ENCODE results near the gene KCMF1. TPM values are rescaled to one million over a fixed set of nuclear protein-coding genes. Genes with fewer than 3 reads are reported as not detected.

Gene KCMF1
- total and polyA plus RNA-seq, 9 of the 15 experiments (the other 6 are each of a cell fraction or from before 2014, with no cell fraction given): 6.8 to 88.2 (median 46.5) TPM

DNA sequence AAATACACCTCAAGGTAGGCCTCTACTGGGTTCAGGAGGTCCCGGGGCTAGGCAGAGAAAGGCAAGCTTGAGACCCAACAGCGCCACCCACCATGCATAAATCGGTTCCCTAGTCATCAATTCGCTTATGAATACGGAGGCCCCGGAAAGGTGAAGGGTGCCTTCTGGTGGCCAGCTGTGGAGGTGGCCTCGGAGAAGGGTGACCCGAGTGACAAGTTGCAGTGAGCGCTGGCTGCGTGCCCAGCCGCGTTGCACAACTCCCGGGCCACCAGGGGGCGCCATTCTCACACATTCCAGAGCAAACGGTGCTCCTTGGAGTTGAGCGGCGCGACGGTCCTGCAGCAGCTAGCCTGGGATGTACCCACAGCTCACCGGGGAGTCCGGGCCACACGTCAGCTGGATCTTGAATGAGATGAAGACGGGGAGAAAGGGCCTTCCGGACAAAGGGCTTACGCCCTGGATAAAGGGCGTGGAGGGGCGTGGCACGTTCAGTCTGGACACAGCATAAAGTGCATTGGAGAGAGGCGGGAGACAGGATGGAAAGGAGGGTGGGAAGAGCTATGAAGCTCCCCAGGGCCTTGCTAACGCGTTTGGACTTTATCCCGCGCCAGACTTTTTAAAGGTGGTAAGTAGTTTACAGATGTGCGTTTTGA is 45.1 kb upstream of the KCMF1 start (continued):
- peak in 2 of 3 experiments; percentile 29 to 66 for TF ChIP-seq YY1 (IDR thresholded peaks at IDR 0.05; ENCODE audit: borderline replicate concordance in 1 of 3, control insufficient read depth in 1 of 3, extremely low read depth in 1 of 3, insufficient read depth in 3 of 3, insufficient read length in 1 of 3, insufficient replicate concordance in 2 of 3, low read depth in 1 of 3, low read length in 2 of 3)
- peak; percentile 56; the same call in 1 of the 2 replicates for TF ChIP-seq CBX1 (IDR thresholded peaks at IDR 0.05; ENCODE audit: low read depth)
- TF ChIP-seq RBFOX2 (IDR thresholded peaks at IDR 0.05; ENCODE audit: low read depth, low read length): peak; percentile 37; the same call in 1 of the 2 replicates
- no peak for TF ChIP-seq KAT2B (IDR thresholded peaks at IDR 0.05; ENCODE audit: low read depth, low read length)
- peak; percentile 81 for TF ChIP-seq JUND (IDR thresholded peaks at IDR 0.05; ENCODE audit: borderline replicate concordance, low read depth, low read length)
- peak; percentile 64; the same call in 1 of the 3 replicates for TF ChIP-seq JUND (tag; IDR thresholded peaks at IDR 0.05; ENCODE audit: borderline replicate concordance, low read depth, low read length)
- TF ChIP-seq NR2C1 (IDR thresholded peaks at IDR 0.05): no peak
- TF ChIP-seq NR2C1 (tag; IDR thresholded peaks at IDR 0.05): 0 out of 2 replicates have a peak, but pooled peaks have one; percentile 36
- peak; percentile 21; the same call in 1 of the 2 replicates for TF ChIP-seq MAFK (IDR thresholded peaks at IDR 0.05; ENCODE audit: low read length)
- peak; percentile 76 for TF ChIP-seq ZSCAN29 (IDR thresholded peaks at IDR 0.05)
- TF ChIP-seq XRCC3 (IDR thresholded peaks at IDR 0.05): no peak
- TF ChIP-seq FOXK2 (conservative IDR thresholded peaks at IDR 0.05 in 1 of 2, IDR thresholded peaks at IDR 0.05 in 1 of 2; ENCODE audit: low read depth in 2 of 2): peak; percentile 11 to 39; a peak in 1 of 4 replicates
- TF ChIP-seq NONO (IDR thresholded peaks at IDR 0.05; ENCODE audit: low read depth in 2 of 2, low read length in 1 of 2): peak in 1 of 2 experiments; percentile 62; a peak in 1 of 4 replicates
- TF ChIP-seq DACH1 (IDR thresholded peaks at IDR 0.05; ENCODE audit: partially characterized antibody): peak; percentile 69
- peak; percentile 71 for TF ChIP-seq TOE1 (IDR thresholded peaks at IDR 0.05; ENCODE audit: borderline replicate concordance)
- TF ChIP-seq TOE1 (CRISPR knock-in tag; IDR thresholded peaks at IDR 0.05; ENCODE audit: borderline replicate concordance, low read depth): peak; percentile 28; the same call in 1 of the 2 replicates
- 0 out of 2 replicates have a peak, but pooled peaks have one; percentile 41 for TF ChIP-seq RUNX1 (IDR thresholded peaks at IDR 0.05; ENCODE audit: low read depth)
- TF ChIP-seq SMARCE1 (IDR thresholded peaks at IDR 0.05): peak; percentile 27; the same call in 1 of the 2 replicates
- TF ChIP-seq NR4A1 (CRISPR knock-in tag; IDR thresholded peaks at IDR 0.05): no peak
- 0 out of 2 replicates have a peak, but pooled peaks have one; percentile 46 for TF ChIP-seq NR4A1 (tag; IDR thresholded peaks at IDR 0.05)
- TF ChIP-seq SMC3 (conservative IDR thresholded peaks at IDR 0.05; ENCODE audit: insufficient read depth, low read depth, low read length): peak; percentile 88
- no peak for TF ChIP-seq PML (IDR thresholded peaks at IDR 0.05; ENCODE audit: low read length)
- TF ChIP-seq PHF21A (IDR thresholded peaks at IDR 0.05; ENCODE audit: borderline replicate concordance, low read depth): peak; percentile 79; the same call in 1 of the 2 replicates
- TF ChIP-seq MYNN (IDR thresholded peaks at IDR 0.05): peak; percentile 78
- TF ChIP-seq MYNN (CRISPR knock-in tag; IDR thresholded peaks at IDR 0.05): no peak
- TF ChIP-seq, protein P1, sequence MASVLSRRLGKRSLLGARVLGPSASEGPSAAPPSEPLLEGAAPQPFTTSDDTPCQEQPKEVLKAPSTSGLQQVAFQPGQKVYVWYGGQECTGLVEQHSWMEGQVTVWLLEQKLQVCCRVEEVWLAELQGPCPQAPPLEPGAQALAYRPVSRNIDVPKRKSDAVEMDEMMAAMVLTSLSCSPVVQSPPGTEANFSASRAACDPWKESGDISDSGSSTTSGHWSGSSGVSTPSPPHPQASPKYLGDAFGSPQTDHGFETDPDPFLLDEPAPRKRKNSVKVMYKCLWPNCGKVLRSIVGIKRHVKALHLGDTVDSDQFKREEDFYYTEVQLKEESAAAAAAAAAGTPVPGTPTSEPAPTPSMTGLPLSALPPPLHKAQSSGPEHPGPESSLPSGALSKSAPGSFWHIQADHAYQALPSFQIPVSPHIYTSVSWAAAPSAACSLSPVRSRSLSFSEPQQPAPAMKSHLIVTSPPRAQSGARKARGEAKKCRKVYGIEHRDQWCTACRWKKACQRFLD (CRISPR knock-in tag; IDR thresholded peaks at IDR 0.05): no peak; the same call in 1 of the 2 replicates
- TF ChIP-seq SLC30A9 (CRISPR knock-in tag; IDR thresholded peaks at IDR 0.05): no peak
- peak; percentile 91 for TF ChIP-seq ARID2 (IDR thresholded peaks at IDR 0.05)
- peak; percentile 21 for TF ChIP-seq CCNT2 (IDR thresholded peaks at IDR 0.05; ENCODE audit: borderline replicate concordance, extremely low read depth, insufficient read length, low read depth, low read length)
- peak; percentile 75 for TF ChIP-seq NFIX (CRISPR knock-in tag; IDR thresholded peaks at IDR 0.05; ENCODE audit: low read depth)

Measured in K562 (cell line).